Panc1 (cell line): ENCODE data around the gene BEST3. TPM values are rescaled to one million over a fixed set of nuclear protein-coding genes. Genes with fewer than 3 reads are reported as not detected.
"Not testable (repeated sequence)": the region's sequence is repeated elsewhere in the genome, so short reads cannot be mapped to it uniquely, and the experiment has no call there.

Experiments used
- ATAC-seq: fragments of 200-7000 bp; cut with Tn5 transposase; 2 replicates; pipeline ENCODE4 v1.9.1; 2020; ENCODE audit warnings: mild to moderate bottlenecking, moderate library complexity
- BruUV-seq: library from RNA; stranded (reverse); fragments of 400-500 nt; replicated peaks from 2 replicates; lab custom pipeline; 2021; lab: Mats Ljungman, UMichigan
- CTCF ChIA-PET: fragments of 300-600 bp; sonication (Branson Sonifier 250); formaldehyde crosslinking; loops from one replicate; lab custom pipeline; 2022; ENCODE audit warnings: antibody characterized with exemption; lab: Charles Lee
- POLR2A ChIA-PET: fragments of 300-600 bp; sonication (Branson Sonifier 250); formaldehyde crosslinking; loops from one replicate; lab custom pipeline; 2022; ENCODE audit warnings: antibody characterized with exemption; lab: Charles Lee
- DNase-seq: peaks from one replicate; pipeline ENCODE4 v3.0.0-alpha.2; 2010; ENCODE audit warnings: low read depth, low spot score
- H3K27ac ChIP-seq: 2 replicates; pipeline ENCODE4 v1.5.1; 2011; ENCODE audit warnings: mild to moderate bottlenecking, low read length, inconsistent platforms
- H3K27me3 ChIP-seq: fragments of 200-500 bp; sonication (Bioruptor generic); 2 replicates; pipeline ENCODE4 v1.6.0; 2014; ENCODE audit warnings: low read length, inconsistent platforms; ENCODE audit not compliant: control insufficient read depth, insufficient read depth
- H3K36me3 ChIP-seq: fragments of 200-500 bp; sonication (Bioruptor generic); 2 replicates; pipeline ENCODE4 v1.5.1; 2014; ENCODE audit warnings: inconsistent platforms, mild to moderate bottlenecking, low read length, moderate library complexity; ENCODE audit not compliant: control insufficient read depth, insufficient read depth
- H3K4me1 ChIP-seq: 2 replicates; pipeline ENCODE4 v1.5.1; 2011; ENCODE audit warnings: inconsistent platforms, mild to moderate bottlenecking, low read length, moderate library complexity; ENCODE audit not compliant: control insufficient read depth, insufficient read depth
- H3K4me3 ChIP-seq, 2 experiments: 2 replicates each; pipeline ENCODE4 v1.5.1; 2011 to 2012; ENCODE audit warnings: low read depth in 2 of 2, low read length in 2 of 2, mild to moderate bottlenecking in 2 of 2, inconsistent platforms in 1 of 2, moderate library complexity in 1 of 2
- H3K9me3 ChIP-seq: fragments of 200-500 bp; sonication (Bioruptor generic); 2 replicates; pipeline ENCODE4 v1.5.1; 2014; ENCODE audit warnings: low read depth, mild to moderate bottlenecking, inconsistent platforms, low read length, moderate library complexity; ENCODE audit not compliant: control insufficient read depth, insufficient read depth
- CTCF ChIP-seq: fragments of 450-650 bp; IDR thresholded peaks from 2 replicates; pipeline ENCODE4 v1.5.1; 2017; ENCODE audit warnings: mild to moderate bottlenecking
- POLR2AphosphoS5 ChIP-seq: IDR thresholded peaks from 2 replicates; pipeline ENCODE4 v1.6.1; 2012; ENCODE audit warnings: mild to moderate bottlenecking, low read depth, low read length, moderate library complexity
- REST ChIP-seq, 2 experiments: IDR thresholded peaks; 2 replicates each; pipeline ENCODE4 v1.6.1; 2011 to 2012; ENCODE audit warnings: low read depth in 2 of 2, control low read depth in 1 of 2, low read length in 1 of 2, mild to moderate bottlenecking in 1 of 2, moderate library complexity in 1 of 2; ENCODE audit not compliant: insufficient read depth in 1 of 2
- SIN3A ChIP-seq: IDR thresholded peaks from 2 replicates; pipeline ENCODE4 v1.6.1; 2012; ENCODE audit warnings: low read depth, mild to moderate bottlenecking, low read length, moderate library complexity, borderline replicate concordance; ENCODE audit not compliant: insufficient read depth
- TCF7L2 ChIP-seq: IDR thresholded peaks from 2 replicates; pipeline ENCODE4 v1.6.1; 2011; ENCODE audit warnings: mild to moderate bottlenecking, low read depth, low read length, inconsistent platforms
- in situ Hi-C: cut with HindIII; loops from 2 replicates; pipeline ENCODE4 v1.10.0; 2016; ENCODE audit warnings: low sequenced_read_pairs, low pct_unique_long_range_greater_than_20kb
- intact Hi-C: fragments of 100-400 bp; cut with micrococcal nuclease; formaldehyde crosslinking; loops from one replicate; pipeline ENCODE4 v1.10.0; 2022; ENCODE audit not compliant: unreplicated experiment
- total RNA-seq: library from RNA; stranded (reverse); gene quantifications from one replicate; pipeline ENCODE4 v1.2.1, GENCODE V29; 2021; ENCODE audit not compliant: unreplicated experiment

The BEST3 gene
- total RNA-seq, 1 experiment from 2014 or later = 0.67 TPM

GRCh38 chr12:69608114-69608513 lies 91.0 kb downstream of the BEST3 start:
- DNase-seq (no peak), ATAC-seq (no peak)
- no peaks in the 10 kb centered on the region for H3K36me3 ChIP-seq
- ChIA-PET CTCF (no interaction called here), POLR2A (no interaction called here)
- H3K27ac ChIP-seq = no peak overlapping the region
- H3K27me3 ChIP-seq = 0 out of 2 replicates have a peak, but pooled peaks cover 4% of the 10 kb centered on the region
- no TSS peak for BruUV-seq
- no peaks in the 10 kb centered on the region for H3K4me1 ChIP-seq
- in situ Hi-C loops = no loop called here
- intact Hi-C loops = no loop called here
- H3K9me3 ChIP-seq = no peaks in the 10 kb centered on the region
- TF ChIP-seq SIN3A = no peak
- TF ChIP-seq POLR2AphosphoS5 = no peak
- TF ChIP-seq TCF7L2 = no peak
- TF ChIP-seq REST (IDR thresholded peaks at IDR 0.05; ENCODE audit: insufficient read depth in 1 of 2, low read depth in 2 of 2, low read length in 1 of 2) = no peak
- no peak for TF ChIP-seq CTCF
- no peak overlapping the region for H3K4me3 ChIP-seq

GRCh38 chr12:69604275-69604674 lies 94.8 kb downstream of the BEST3 start:
- H3K9me3 ChIP-seq, CTCF ChIA-PET, BruUV-seq, in situ Hi-C loops, ATAC-seq, H3K27ac ChIP-seq, H3K4me3 ChIP-seq, intact Hi-C loops, H3K27me3 ChIP-seq, POLR2A ChIA-PET, DNase-seq, H3K4me1 ChIP-seq: not testable (repeated sequence)
- peaks cover 30% of the 10 kb centered on the region for H3K36me3 ChIP-seq

Other genes starting within 250 kb of the BEST3 start
- 26.6 TPM for gene FRS2, start 228.9 kb downstream of the BEST3 start, total RNA-seq
- gene CCT2, start 113.8 kb downstream of the BEST3 start, total RNA-seq = 270 TPM
- gene LRRC10, start 88.4 kb downstream of the BEST3 start, total RNA-seq = not detected
- 22.9 TPM for gene RAB3IP, start 39.6 kb upstream of the BEST3 start, total RNA-seq
- gene MYRFL, start 125.9 kb upstream of the BEST3 start, total RNA-seq = not detected